K562 (cell line): ENCODE measurements around the gene TCF12. TPM values are rescaled to one million over a fixed set of nuclear protein-coding genes. Genes with fewer than 3 reads are reported as not detected.

ENCODE experiments used
- ATAC-seq: fragments of 200-7000 bp; cut with Tn5 transposase; 3 replicates; pipeline ENCODE4 v1.9.1; 2020; ENCODE audit warnings: moderate library complexity
- BruUV-seq: library from RNA; stranded (reverse); fragments of 400-500 nt; replicated peaks from 2 replicates; lab custom pipeline; 2021; lab: Mats Ljungman, UMichigan
- CTCF ChIA-PET: fragments of 300-600 bp; formaldehyde crosslinking; extraction: SDS; loops from one replicate; lab custom pipeline; 2021; ENCODE audit warnings: low intra/inter-chr PET ratio; lab: Yijun Ruan, JAX
- POLR2A ChIA-PET: fragments of 300-600, 350-650 bp; sonication (Branson Sonifier 250); formaldehyde crosslinking; extraction: SDS; loops from one replicate; lab custom pipeline; 2021; ENCODE audit warnings: antibody characterized with exemption, inconsistent platforms; lab: Yijun Ruan, JAX
- DNase-seq, 4 experiments: peaks; one replicate each; pipeline versions ENCODE4 v3.0.0 to v3.0.0-alpha.2; 2011 to 2018; ENCODE audit warnings: low spot score in 3 of 4, mixed read lengths in 3 of 4; ENCODE audit errors: extremely low read depth in 1 of 4
- FAIRE-seq: peaks from 2 replicates; lab custom pipeline; 2011; peaks lifted over from hg19 to GRCh38; lab: Jason Lieb, UNC
- H2AFZ ChIP-seq: 2 replicates; pipeline ENCODE4 v1.6.0; 2011; ENCODE audit warnings: low read depth, low read length, control low read depth, inconsistent platforms
- H3K27ac ChIP-seq: fragments of 200-600 bp; 3 replicates; pipeline ENCODE4 v1.8.0; 2011; ENCODE audit warnings: low read depth, mild to moderate bottlenecking, control low read depth, inconsistent platforms, low read length, moderate library complexity, mixed read lengths; ENCODE audit errors: extremely low read depth
- H3K27me3 ChIP-seq, 2 experiments: fragments of 300-600 bp in 1 of 2; 2 replicates in 1 of 2; 3 replicates in 1 of 2; pipeline versions ENCODE4 v1.6.0 to v1.8.0; 2011; ENCODE audit warnings: inconsistent platforms in 2 of 2, low read length in 2 of 2, mild to moderate bottlenecking in 1 of 2, mixed read lengths in 1 of 2, moderate library complexity in 1 of 2; ENCODE audit not compliant: control insufficient read depth in 2 of 2, insufficient read depth in 2 of 2
- H3K36me3 ChIP-seq: fragments of 300-600 bp; 3 replicates; pipeline ENCODE4 v1.8.0; 2011; ENCODE audit warnings: mild to moderate bottlenecking, low read length, inconsistent platforms; ENCODE audit not compliant: control insufficient read depth, insufficient read depth
- H3K4me1 ChIP-seq, 2 experiments: fragments of 200-600 bp in 1 of 2; replicated peaks in 1 of 2; 2 replicates in 1 of 2; 3 replicates in 1 of 2; pipeline versions ENCODE4 v1.5.1 to v1.8.0; 2011; ENCODE audit warnings: inconsistent platforms in 2 of 2, low read length in 2 of 2, mild to moderate bottlenecking in 1 of 2, mixed read lengths in 1 of 2, moderate library complexity in 1 of 2; ENCODE audit not compliant: control insufficient read depth in 2 of 2, insufficient read depth in 2 of 2
- H3K4me2 ChIP-seq: 2 replicates; pipeline ENCODE4 v1.6.1; 2011; ENCODE audit warnings: low read length, control low read depth, inconsistent platforms, mixed read lengths; ENCODE audit not compliant: insufficient read depth
- H3K4me3 ChIP-seq: fragments of 200-600 bp; sonication (generic), shearing (Covaris generic); 2 replicates; pipeline ENCODE4 v1.5.1; 2016; ENCODE audit warnings: control low read depth, inconsistent platforms
- H3K79me2 ChIP-seq: fragments of 200-600 bp; 3 replicates; pipeline ENCODE4 v1.8.0; 2011; ENCODE audit warnings: low read length, inconsistent platforms; ENCODE audit not compliant: control insufficient read depth, insufficient read depth
- H3K9ac ChIP-seq, 2 experiments: 2 replicates each; pipeline versions ENCODE4 v1.6.0 to v1.6.1; 2011; ENCODE audit warnings: low read depth in 2 of 2, low read length in 2 of 2, control low read depth in 1 of 2, inconsistent platforms in 1 of 2, mild to moderate bottlenecking in 1 of 2, mixed read lengths in 1 of 2; ENCODE audit not compliant: insufficient read depth in 1 of 2
- H3K9me1 ChIP-seq: one replicate; pipeline ENCODE4 v1.6.0; 2011; ENCODE audit warnings: inconsistent platforms, mild to moderate bottlenecking, low read length, moderate library complexity; ENCODE audit not compliant: control insufficient read depth, insufficient read depth
- H3K9me3 ChIP-seq: replicated peaks from 2 replicates; pipeline ENCODE4 v1.5.1; 2011; ENCODE audit warnings: low read depth, low read length, inconsistent platforms; ENCODE audit not compliant: control insufficient read depth, insufficient read depth
- H4K20me1 ChIP-seq: replicated peaks from 2 replicates; pipeline ENCODE4 v1.6.1; 2011; ENCODE audit warnings: low read length, inconsistent platforms, mixed read lengths; ENCODE audit not compliant: control insufficient read depth, insufficient read depth
- CBFA2T3 ChIP-seq: fragments of 450-650 bp; IDR thresholded peaks from 2 replicates; pipeline ENCODE4 v1.6.1; 2017
- CHD4 ChIP-seq: fragments of 200-600 bp; sonication (generic); IDR thresholded peaks from 3 replicates; pipeline ENCODE4 v1.6.1; 2012; ENCODE audit warnings: low read depth, mild to moderate bottlenecking, mixed read lengths, low read length, inconsistent platforms; ENCODE audit not compliant: insufficient read depth, insufficient replicate concordance, poor library complexity, severe bottlenecking
- DIDO1 ChIP-seq: fragments of 450-650 bp; IDR thresholded peaks from 2 replicates; pipeline ENCODE4 v1.6.1; 2016; ENCODE audit warnings: low read depth, missing biosample characterization, missing genetic modification characterization
- HNRNPL ChIP-seq: fragments of 200-400 bp; formaldehyde crosslinking; IDR thresholded peaks from 2 replicates; pipeline ENCODE4 v1.6.1; 2017; ENCODE audit warnings: low read depth, mild to moderate bottlenecking, low read length
- KLF6 ChIP-seq: fragments of 250-450 bp; sonication (Bioruptor Pico); IDR thresholded peaks from 2 replicates; pipeline ENCODE4 v1.4.0; 2020; ENCODE audit warnings: mild to moderate bottlenecking, moderate library complexity, borderline replicate concordance
- MCM3 ChIP-seq: fragments of 450-650 bp; IDR thresholded peaks from 2 replicates; pipeline ENCODE4 v1.6.1; 2016
- MTA1 ChIP-seq: fragments of 450-650 bp; IDR thresholded peaks from 2 replicates; pipeline ENCODE4 v1.6.1; 2017; ENCODE audit warnings: borderline replicate concordance
- PRPF4 ChIP-seq: fragments of 200-400 bp; formaldehyde crosslinking; IDR thresholded peaks from one replicate; pipeline ENCODE4 v1.6.1; 2017; ENCODE audit warnings: low read length, low read depth, mild to moderate bottlenecking; ENCODE audit not compliant: insufficient read depth, poor library complexity, severe bottlenecking
- PTRF ChIP-seq: fragments of 450-650 bp; IDR thresholded peaks from 2 replicates; pipeline ENCODE4 v1.6.1; 2016; ENCODE audit warnings: mild to moderate bottlenecking, missing genetic modification characterization, missing compliant biosample characterization
- WHSC1 ChIP-seq: IDR thresholded peaks from one replicate; pipeline ENCODE4 v1.6.1; 2012; ENCODE audit warnings: low read length, control low read depth, inconsistent platforms
- ZNF124 ChIP-seq: sonication (generic); formaldehyde crosslinking; IDR thresholded peaks from 2 replicates; pipeline ENCODE4 v1.8.1; 2022; ENCODE audit warnings: missing genetic modification reagents
- ZNF354B ChIP-seq: fragments of 250-450 bp; sonication (Bioruptor Pico); IDR thresholded peaks from 2 replicates; pipeline ENCODE4 v1.4.0; 2020
- WGBS: fragments of 100-300 bp; shearing (Covaris generic); methylation state at CpG from one replicate; pipeline ENCODE4 v1.1.6; 2016; ENCODE audit warnings: low coverage, mixed read lengths; ENCODE audit not compliant: insufficient coverage; ENCODE audit errors: missing lambda C conversion rate; 5-methylcytosine and 5-hydroxymethylcytosine counted together
- in situ Hi-C: fragments of 300-500 bp; cut with MboI; formaldehyde crosslinking; loops from 4 replicates; pipeline ENCODE4 v1.15.0; 2018; ENCODE audit warnings: inconsistent platforms, mixed read lengths
- intact Hi-C: fragments of 100-400 bp; cut with micrococcal nuclease; formaldehyde crosslinking; loops from 2 replicates; pipeline ENCODE4 v1.14.2; 2022
- polyA plus RNA-seq, 8 experiments: library from polyadenylated mRNA; depleted of rRNA in 4 of 8; stranded (reverse) in 5 of 8; unstranded in 3 of 8; fragments of >200 nt; fragmentation: Nextera tagmentation in 2 of 8; fragmentation: Illumina TruSeq in 1 of 8; extraction: Ambion mirVana in 2 of 8; extraction: Trizol in 1 of 8; gene quantifications; 2 replicates each; pipeline versions ENCODE4 v1.2.1 to v1.2.3, GENCODE V29; 2011 to 2014; ENCODE audit warnings: inconsistent platforms in 1 of 8, missing spikeins in 1 of 8
- total RNA-seq, 7 experiments: library from RNA; depleted of rRNA in 6 of 7; stranded (reverse); fragments of >200 nt in 6 of 7; fragmentation: Illumina TruSeq in 2 of 7; extraction: Trizol in 2 of 7; gene quantifications; 2 replicates each; pipeline versions ENCODE4 v1.2.1 to v1.2.3, GENCODE V29; 2011 to 2021; ENCODE audit warnings: low replicate concordance in 1 of 7
- TF ChIP-seq, protein P1 (sequence below): fragments of 450-650 bp; IDR thresholded peaks from 2 replicates; pipeline ENCODE4 v1.6.1; 2016
- TF ChIP-seq, protein P2 (sequence below): sonication (generic); formaldehyde crosslinking; IDR thresholded peaks from 2 replicates; pipeline ENCODE4 v1.8.0; 2022; ENCODE audit warnings: missing genetic modification reagents, mild to moderate bottlenecking, borderline replicate concordance
- TF ChIP-seq, protein P3 (sequence below): fragments of 250-450 bp; sonication (Bioruptor Pico); IDR thresholded peaks from 2 replicates; pipeline ENCODE4 v1.4.0; 2020; ENCODE audit warnings: borderline replicate concordance
- TF ChIP-seq, protein P4 (sequence below), 2 experiments: IDR thresholded peaks; 2 replicates each; pipeline ENCODE4 v1.6.1; 2012; ENCODE audit warnings: improper control_type of control experiment in 2 of 2, low read depth in 2 of 2, low read length in 2 of 2, borderline replicate concordance in 1 of 2

Gene TCF12
- total and polyA plus RNA-seq, 9 of the 15 experiments (the other 6 are each of a cell fraction or from before 2014, with no cell fraction given) = 10.5 to 132 (median 52.9) TPM

DNA sequence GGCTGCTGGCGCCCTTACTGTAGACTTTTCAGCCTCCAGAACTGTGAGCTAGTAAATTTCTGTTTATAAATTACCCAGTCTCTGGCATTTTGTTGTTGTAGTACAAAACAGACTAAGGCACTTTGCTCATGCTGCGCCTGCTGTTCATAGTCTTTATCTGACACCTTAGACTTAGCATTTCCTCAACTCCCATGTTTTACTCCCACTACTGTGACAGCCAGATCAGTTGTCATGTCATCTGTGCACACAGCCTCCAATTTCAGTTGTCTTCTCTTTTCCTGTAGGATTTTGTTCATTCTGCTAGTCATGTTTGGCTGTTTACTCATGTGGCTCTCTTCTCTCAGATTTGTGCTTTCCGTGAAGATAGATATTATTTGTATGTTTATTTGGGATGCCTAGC, 62.0 kb downstream of the TCF12 start (continued):
- TF ChIP-seq, protein P1, sequence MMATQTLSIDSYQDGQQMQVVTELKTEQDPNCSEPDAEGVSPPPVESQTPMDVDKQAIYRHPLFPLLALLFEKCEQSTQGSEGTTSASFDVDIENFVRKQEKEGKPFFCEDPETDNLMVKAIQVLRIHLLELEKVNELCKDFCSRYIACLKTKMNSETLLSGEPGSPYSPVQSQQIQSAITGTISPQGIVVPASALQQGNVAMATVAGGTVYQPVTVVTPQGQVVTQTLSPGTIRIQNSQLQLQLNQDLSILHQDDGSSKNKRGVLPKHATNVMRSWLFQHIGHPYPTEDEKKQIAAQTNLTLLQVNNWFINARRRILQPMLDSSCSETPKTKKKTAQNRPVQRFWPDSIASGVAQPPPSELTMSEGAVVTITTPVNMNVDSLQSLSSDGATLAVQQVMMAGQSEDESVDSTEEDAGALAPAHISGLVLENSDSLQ = peak; percentile 45; the same call in 1 of the 2 replicates
- TF ChIP-seq KLF6 (CRISPR knock-in tag) = no peak
- TF ChIP-seq CBFA2T3 = 0 out of 2 replicates have a peak, but pooled peaks have one; percentile 13
- no peak for TF ChIP-seq PRPF4
- TF ChIP-seq MCM3 = no peak
- TF ChIP-seq MTA1 = no peak
- TF ChIP-seq PTRF (tag) = no peak
- no peak for TF ChIP-seq HNRNPL
- TF ChIP-seq, protein P2, sequence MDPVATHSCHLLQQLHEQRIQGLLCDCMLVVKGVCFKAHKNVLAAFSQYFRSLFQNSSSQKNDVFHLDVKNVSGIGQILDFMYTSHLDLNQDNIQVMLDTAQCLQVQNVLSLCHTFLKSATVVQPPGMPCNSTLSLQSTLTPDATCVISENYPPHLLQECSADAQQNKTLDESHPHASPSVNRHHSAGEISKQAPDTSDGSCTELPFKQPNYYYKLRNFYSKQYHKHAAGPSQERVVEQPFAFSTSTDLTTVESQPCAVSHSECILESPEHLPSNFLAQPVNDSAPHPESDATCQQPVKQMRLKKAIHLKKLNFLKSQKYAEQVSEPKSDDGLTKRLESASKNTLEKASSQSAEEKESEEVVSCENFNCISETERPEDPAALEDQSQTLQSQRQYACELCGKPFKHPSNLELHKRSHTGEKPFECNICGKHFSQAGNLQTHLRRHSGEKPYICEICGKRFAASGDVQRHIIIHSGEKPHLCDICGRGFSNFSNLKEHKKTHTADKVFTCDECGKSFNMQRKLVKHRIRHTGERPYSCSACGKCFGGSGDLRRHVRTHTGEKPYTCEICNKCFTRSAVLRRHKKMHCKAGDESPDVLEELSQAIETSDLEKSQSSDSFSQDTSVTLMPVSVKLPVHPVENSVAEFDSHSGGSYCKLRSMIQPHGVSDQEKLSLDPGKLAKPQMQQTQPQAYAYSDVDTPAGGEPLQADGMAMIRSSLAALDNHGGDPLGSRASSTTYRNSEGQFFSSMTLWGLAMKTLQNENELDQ = no peak

DNA sequence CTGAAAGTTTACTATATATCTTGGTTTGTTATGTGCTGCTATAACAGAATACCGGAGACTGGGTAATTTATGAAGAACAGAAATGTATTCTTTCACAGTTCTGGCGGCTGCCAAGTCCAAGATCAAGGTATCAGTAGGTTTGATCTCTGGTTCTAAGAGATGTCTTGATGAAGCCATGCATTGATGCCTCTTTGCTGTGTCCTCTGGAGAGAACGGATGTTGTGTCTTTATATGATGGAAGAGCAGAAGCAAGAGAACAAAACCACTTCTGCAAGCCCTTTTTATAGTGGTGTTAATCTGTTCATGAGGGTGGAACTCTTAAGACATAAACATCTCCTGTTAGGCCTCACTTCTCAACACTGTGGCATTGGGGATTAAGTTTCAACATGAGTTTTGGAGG, 62.7 kb downstream of the TCF12 start:
- 62% methylated on average over 3 of the region's 3 CpGs for WGBS
- intact Hi-C loops (loop anchor here (10.0 kb wide), 1 partner anchor 156 kb away; no protein-coding TSS in a partner anchor), in situ Hi-C loops (no loop called here)
- CTCF ChIA-PET = no interaction called here
- Histone ChIP-seq H3K9me1 (no peaks in the 10 kb centered on the region), H3K27me3 (no peaks in the 10 kb centered on the region), H3K79me2 (peaks cover 95% of the 10 kb centered on the region), H4K20me1 (no peaks in the 10 kb centered on the region), H3K27ac (no peak overlapping the region; the same call in 2 of the 3 replicates), H3K9me3 (no peaks in the 10 kb centered on the region), H3K4me3 (no peak overlapping the region), H3K36me3 (0 out of 3 replicates have a peak, but pooled peaks cover 2% of the 10 kb centered on the region), H3K4me1 (peaks cover 0 to 17% of the 10 kb centered on the region in 2 experiments; a peak in 3 of 5 replicates), H3K9ac (no peak overlapping the region), H2AFZ (no peak overlapping the region), H3K4me2 (no peak overlapping the region)
- DNase-seq = no peak
- no peak for ATAC-seq
- no TSS peak for BruUV-seq
- no peak for FAIRE-seq
- POLR2A ChIA-PET = no interaction called here
- no peak for TF ChIP-seq ZNF124 (CRISPR knock-in tag)
- TF ChIP-seq DIDO1 = no peak
- TF ChIP-seq CHD4 = no peak
- TF ChIP-seq, protein P3, sequence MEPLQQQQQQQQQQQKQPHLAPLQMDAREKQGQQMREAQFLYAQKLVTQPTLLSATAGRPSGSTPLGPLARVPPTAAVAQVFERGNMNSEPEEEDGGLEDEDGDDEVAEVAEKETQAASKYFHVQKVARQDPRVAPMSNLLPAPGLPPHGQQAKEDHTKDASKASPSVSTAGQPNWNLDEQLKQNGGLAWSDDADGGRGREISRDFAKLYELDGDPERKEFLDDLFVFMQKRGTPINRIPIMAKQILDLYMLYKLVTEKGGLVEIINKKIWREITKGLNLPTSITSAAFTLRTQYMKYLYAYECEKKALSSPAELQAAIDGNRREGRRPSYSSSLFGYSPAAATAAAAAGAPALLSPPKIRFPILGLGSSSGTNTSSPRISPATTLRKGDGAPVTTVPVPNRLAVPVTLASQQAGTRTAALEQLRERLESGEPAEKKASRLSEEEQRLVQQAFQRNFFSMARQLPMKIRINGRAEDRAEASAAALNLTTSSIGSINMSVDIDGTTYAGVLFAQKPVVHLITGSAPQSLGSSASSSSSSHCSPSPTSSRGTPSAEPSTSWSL (CRISPR knock-in tag) = no peak
- TF ChIP-seq ZNF354B (CRISPR knock-in tag) = no peak
- no peak for TF ChIP-seq WHSC1
- TF ChIP-seq, protein P4, sequence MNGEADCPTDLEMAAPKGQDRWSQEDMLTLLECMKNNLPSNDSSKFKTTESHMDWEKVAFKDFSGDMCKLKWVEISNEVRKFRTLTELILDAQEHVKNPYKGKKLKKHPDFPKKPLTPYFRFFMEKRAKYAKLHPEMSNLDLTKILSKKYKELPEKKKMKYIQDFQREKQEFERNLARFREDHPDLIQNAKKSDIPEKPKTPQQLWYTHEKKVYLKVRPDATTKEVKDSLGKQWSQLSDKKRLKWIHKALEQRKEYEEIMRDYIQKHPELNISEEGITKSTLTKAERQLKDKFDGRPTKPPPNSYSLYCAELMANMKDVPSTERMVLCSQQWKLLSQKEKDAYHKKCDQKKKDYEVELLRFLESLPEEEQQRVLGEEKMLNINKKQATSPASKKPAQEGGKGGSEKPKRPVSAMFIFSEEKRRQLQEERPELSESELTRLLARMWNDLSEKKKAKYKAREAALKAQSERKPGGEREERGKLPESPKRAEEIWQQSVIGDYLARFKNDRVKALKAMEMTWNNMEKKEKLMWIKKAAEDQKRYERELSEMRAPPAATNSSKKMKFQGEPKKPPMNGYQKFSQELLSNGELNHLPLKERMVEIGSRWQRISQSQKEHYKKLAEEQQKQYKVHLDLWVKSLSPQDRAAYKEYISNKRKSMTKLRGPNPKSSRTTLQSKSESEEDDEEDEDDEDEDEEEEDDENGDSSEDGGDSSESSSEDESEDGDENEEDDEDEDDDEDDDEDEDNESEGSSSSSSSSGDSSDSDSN (IDR thresholded peaks at IDR 0.05; ENCODE audit: borderline replicate concordance in 1 of 2, low read depth in 2 of 2, low read length in 2 of 2) = no peak
